COLO668 (cell line): Measurements from ENCODE around the gene MAP1LC3B2.

Experiments
- DNase-seq: peaks from one replicate; lab custom pipeline; 2025; ENCODE audit not compliant: unreplicated experiment; lab: John Stamatoyannopoulos, UW

The MAP1LC3B2 gene

DNA sequence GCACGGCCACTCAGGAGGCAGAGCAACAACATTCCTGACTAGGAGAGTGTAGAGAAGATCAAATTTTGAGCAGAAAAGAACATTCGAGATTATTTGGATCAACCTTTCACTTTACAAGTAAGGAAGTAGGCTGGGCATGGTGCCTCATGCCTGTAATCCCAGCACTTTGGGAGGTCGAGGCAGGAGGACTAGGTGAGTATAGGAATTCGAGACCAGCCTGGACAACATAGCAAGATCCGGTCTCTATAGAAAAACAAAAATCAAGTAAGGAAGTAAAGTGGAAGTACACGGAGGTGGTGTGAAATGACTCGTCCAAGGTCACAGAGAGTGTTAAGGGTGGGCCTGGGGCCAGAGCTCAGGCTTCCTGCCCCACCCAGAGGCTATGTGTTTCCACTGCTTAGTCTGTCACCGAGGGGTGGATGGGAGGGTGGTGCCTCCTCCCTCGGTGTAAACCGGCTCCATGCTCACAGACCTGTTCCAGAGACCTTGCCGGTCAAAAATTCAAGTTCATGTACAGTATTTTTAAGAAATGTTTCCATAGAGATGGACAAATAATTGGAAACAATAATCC is 51.9 kb downstream of the MAP1LC3B2 start:
- DNase-seq, result no peak

DNA sequence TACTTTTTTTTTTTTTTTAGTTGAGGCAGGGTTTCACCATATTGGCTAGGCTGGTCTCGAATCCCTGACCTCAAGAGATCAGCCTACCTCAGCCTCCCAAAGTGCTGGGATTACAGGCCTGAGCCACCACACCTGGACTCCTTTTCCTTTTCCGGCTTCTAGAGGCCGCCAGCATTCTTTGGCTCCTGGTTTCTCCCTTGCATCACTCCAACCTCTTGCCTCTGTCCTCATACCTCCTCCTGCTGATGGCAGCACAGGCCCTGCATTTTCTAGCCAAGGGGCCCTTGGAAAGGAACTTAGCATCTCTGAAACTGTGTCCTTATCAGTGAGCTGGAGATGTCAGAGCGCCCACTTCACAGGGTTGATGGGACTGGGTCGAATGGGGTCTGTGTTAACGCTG is 53.3 kb downstream of the MAP1LC3B2 start:
- no peak for DNase-seq

DNA sequence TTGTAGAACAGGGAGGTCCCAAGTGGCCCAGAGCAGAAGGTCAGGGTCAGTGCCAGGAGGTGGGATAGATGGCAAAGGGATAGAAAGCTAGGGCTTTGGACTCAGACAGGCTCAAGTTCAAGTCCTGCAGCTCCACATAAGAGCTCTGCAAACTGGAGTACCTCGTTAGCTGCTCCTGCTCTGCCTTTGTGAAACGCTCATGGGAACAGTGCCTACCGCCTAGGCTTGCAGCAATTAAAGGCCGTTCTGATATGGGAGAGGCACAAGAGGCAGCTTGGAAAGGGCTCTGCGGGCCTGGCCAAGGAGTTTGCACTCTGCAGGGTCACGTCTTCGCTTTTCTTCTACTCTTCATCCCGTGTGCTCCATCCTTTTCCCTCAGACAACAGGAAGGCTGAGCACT is 54.1 kb downstream of the MAP1LC3B2 start:
- no peak for DNase-seq

DNA sequence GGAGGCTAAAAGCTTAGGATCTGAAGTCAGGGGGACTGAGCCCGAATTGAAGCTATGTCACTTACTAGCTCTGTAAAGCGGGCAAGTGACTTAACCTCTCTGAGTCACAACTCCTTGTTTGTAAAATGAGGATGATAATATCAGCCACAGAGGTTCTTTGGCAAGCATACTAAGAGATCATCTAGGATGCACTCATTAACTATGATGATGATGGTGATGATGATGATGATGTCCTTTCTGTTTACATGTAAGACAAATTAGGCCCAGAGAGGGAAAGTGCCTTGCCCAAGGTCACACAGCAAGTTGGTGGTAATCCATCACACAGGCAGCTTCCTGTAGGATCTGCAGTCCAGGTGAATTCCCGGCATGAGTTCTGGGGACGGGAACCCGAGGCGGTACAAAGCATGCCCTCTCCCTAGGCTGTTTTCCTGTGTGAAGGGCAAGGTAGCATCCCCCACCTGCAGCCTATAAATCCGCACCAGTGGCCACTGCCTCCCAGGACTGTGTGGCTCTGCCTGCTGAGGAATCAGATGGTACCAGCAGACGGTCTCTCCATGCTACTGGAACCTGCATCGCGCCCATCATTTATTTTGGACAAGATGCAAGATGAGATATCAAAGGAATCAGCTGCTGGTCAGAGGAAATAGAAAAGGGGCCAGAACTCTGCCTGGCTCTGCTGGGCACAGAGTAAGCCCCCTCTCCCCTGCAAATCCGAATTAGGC is 55.2 kb downstream of the MAP1LC3B2 start:
- DNase-seq, result no peak

DNA sequence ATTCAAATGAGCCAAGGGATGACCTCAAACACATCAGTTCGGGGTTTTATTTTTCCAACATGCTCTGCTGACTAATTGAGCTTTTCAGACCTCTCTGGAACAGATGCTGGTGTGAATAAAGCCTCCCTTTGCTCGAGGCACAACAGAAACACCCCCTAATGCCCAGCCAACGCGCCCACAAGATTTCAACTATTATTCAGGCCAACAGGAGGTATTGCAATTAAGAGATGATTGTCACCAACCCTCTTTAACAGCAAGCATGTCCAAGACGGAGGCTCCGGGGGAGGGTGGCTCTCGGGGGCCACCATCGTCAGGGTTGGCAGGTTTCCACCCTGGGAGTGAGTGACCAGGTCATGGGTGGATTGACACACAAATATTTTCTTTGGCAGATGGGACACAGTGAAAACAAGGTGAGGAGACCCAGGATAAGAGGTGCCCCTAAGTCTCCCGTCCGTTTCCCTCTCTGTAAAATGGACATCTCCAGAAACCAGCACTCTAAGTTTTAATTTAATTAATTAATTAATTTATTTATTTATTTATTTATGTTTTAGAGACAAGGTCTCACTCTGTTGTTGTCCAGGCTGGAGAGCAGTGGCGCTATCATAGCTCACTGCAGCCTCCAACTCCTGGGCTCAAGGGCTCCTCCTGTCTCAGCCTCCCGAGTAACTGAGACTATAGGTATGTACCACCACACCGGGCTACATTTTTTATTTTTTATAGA is 56.1 kb downstream of the MAP1LC3B2 start:
- DNase-seq, result no peak

DNA sequence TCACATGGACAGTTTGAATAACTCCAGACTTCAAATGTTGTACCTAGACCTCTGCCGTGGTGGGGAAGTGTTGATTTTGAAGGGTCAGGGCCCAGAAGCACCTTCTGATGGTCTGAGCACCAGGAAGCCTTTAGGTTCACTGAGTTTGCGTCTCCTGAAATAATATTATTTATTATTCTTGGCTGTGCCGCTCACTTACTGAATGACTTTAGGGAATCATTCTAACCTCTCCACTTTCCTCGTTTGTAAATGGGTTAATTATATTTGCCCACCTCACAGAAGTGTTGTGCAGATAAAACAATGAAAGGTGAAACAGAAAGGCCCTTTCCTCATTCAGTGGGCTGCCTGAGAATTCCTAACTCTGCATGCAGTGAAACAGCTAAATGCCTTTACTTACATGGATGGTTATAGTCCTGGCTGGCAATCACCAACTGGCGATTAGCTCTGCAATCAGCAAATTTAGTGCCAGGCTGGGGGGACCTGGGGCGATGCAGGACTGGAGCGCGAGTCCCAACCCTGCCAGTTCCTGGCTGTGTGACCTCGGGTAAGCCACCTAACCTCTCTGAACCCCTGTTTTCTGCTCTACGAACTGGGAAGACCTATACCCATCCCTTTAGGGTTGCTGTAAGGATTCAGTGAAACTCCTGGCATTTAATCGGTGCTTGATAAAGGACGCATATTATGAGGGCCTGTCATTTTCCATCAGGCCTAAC is 57.5 kb downstream of the MAP1LC3B2 start:
- no peak for DNase-seq

DNA sequence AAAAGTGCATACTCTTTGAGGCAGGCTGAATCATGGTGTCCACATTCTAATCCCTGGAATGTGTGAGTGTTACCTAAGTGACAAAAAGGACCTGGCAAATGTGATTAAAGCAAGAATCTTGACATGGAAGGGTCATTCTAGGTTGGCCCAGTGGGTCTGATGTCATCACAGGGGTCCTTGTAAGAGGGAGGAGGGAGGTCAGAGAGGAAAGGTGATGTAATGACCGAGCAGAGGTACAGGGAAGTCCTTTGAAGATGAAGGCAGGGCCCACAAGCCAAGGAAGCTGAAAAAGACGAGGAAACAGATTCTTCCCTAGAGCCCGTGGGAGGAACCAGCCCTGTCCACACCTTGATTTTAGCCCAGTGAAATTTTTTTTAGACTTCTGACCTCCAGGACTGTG is 60.1 kb downstream of the MAP1LC3B2 start:
- DNase-seq, result no peak

DNA sequence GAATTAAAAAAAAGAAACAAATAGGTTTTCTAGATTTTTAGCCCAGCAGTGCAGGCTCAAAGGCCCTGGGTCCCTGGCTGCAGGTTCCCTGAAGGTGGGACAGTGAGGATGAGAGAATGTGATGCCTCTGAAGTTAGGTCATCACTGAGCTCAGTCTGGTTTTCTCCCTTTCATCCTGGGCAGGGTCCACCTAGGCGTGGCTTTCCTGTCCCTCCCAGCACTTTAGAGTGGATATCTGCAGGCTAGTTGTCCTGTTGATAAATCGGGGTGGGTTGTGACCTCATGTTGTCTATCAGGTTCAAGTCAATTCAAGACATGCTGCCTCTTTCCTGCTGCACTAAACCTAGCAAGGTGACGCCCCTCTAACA is 60.9 kb downstream of the MAP1LC3B2 start:
- no peak for DNase-seq

DNA sequence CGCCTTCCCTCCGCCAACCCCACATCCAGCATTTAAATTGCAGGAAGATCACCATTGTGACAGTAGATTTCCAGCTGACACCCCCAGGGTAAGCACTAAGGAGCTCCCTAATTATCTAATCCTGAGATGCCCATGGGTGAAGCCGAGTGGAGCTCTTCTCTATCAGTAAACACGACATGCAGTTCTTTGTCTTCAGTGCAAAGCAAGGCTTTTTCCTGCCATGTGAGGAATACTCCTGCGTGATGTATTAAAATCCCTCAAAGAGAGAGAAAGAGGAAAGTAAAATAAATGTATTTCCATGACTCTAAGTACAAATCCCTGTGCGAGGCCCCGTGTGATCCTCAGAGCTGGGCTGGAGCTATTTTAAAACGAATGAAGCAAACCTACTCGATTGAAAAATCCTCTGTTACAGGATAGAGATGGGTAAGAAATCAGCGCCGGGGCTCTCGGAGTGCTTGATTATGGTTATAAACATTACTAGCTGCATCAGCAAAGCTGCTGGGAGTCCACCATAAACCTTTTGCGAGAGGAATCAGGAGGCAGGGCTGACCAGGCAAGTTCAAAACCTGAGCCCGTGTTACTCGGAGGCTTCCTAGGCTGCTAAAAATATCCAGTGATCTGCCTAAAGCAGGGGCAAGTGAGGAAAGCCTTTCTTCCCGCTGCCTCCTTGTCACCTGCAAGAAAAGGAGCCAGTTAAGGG is 61.5 kb downstream of the MAP1LC3B2 start:
- DNase-seq, result no peak

DNA sequence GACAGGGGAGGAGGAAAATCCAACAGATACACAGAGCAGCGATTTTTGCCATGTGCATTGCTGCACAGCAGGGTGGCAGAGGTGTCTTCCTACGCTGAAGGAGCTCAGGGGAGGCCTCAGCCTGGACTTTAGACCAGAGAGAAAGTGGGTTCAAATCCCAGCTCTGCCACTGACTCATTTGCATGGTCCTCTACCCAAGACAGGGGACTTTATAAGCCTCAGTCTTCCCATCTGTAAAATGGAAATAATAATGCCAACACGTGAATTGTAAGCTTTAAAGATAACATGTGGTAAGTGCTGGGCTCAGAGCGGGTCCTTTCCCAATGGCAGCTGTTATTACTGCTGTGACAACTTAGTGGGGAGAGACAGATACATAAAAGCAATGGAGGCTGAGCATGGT is 62.0 kb downstream of the MAP1LC3B2 start:
- DNase-seq, result no peak

DNA sequence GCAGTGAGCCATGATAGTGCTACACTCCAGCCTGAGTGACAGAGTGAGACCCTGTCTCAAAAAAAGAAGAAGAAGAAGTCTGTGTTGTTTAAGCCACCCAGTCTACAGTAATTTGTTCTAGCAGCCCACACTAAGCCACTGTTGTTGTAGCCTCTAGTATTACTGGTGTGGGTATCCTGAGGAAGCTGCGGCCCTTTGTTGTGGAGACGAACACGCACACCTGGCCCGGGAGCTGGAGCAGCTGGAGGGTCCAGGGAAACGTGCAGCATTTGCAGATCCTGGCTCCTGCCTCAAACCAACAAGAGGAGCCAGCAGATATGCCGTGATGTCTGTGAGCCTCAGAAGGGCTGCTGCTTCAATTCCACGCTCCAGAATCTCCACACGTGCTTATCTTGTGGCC is 65.3 kb downstream of the MAP1LC3B2 start:
- peak; percentile 32 for DNase-seq

DNA sequence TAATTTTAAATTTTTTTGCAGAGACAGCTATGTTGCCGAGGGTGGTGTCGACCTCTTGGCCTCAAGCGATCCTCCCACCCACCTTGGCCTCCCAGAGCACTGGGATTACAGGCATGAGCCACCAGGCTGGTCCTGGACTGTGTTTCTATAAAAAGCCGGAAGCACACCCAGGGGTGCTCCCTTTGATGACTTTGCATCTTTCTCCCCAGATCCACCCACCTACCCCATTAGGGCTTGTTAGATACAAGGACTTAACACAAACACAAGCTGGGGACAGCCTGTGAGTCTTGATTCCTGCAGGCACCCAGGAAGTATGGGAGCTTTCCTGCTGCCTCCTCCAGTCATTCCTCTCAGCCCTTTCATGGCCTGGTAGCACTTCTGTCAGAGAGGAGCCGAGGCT is 67.0 kb downstream of the MAP1LC3B2 start:
- no peak for DNase-seq
